ENCODE data around the gene FLACC1. TPM values are rescaled to one million over a fixed set of nuclear protein-coding genes. Genes with fewer than 3 reads are reported as not detected.

The FLACC1 gene
- total RNA-seq, 1 experiment from 2014 or later: 1.1 TPM

DNA sequence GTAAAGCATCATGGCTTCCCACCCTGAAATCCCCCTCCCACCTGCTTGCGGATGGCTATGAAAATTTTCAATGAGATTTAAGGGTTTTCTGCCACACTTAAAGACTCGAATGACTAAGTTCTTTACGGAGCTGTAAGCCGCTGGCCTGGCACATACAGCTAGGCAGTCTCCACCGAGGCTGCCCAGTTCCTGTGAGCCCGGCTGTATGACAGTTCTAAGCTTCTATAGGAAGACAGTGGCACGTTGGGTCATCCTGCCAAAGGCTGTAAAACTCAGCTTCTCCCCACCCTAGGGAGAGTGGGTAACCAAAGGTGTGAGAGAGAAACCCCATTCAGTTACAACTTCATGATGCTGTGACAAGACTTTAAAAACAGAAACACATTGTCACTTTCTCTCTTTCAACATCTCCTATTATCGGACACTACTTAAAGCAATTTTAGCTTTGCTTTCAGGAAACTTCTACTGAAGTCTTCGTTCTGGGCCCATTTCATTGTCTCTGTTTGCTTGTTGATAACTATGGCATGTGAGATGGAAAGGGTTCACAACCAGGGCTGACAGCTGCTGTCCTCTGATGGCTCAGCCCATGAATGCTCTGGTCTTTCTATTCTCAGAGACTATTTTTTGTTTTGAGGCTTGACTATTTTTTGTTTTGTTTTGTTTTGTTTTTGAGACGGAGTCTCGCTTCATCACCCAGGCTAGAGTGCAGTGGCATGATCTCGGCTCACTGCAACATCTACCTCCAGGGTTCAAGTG lies 89.7 kb downstream of the FLACC1 start:
- no peaks in the 10 kb centered on the region for H3K9me3 Mint-ChIP-seq (ENCODE audit: unreplicated experiment)
- H3K4me3 Mint-ChIP-seq (ENCODE audit: unreplicated experiment): no peak overlapping the region
- H3K4me1 Mint-ChIP-seq (ENCODE audit: insufficient read depth, unreplicated experiment): peaks cover 15% of the 10 kb centered on the region
- CTCF ChIA-PET: interaction anchor here (1.2 kb wide), 1 partner anchor 31 kb away, joined by 3 read pairs; no protein-coding TSS in a partner anchor
- no peak for DNase-seq (ENCODE audit: unreplicated experiment)
- no TSS peak for BruUV-seq (replicated peaks)
- POLR2A ChIA-PET: interaction anchor here (0.6 kb wide), 1 partner anchor 14 kb away, joined by 3 read pairs; no protein-coding TSS in a partner anchor
- TF ChIP-seq, protein P1, sequence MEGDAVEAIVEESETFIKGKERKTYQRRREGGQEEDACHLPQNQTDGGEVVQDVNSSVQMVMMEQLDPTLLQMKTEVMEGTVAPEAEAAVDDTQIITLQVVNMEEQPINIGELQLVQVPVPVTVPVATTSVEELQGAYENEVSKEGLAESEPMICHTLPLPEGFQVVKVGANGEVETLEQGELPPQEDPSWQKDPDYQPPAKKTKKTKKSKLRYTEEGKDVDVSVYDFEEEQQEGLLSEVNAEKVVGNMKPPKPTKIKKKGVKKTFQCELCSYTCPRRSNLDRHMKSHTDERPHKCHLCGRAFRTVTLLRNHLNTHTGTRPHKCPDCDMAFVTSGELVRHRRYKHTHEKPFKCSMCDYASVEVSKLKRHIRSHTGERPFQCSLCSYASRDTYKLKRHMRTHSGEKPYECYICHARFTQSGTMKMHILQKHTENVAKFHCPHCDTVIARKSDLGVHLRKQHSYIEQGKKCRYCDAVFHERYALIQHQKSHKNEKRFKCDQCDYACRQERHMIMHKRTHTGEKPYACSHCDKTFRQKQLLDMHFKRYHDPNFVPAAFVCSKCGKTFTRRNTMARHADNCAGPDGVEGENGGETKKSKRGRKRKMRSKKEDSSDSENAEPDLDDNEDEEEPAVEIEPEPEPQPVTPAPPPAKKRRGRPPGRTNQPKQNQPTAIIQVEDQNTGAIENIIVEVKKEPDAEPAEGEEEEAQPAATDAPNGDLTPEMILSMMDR (IDR thresholded peaks at IDR 0.05; ENCODE audit: unreplicated experiment): no peak
- no peaks in the 10 kb centered on the region for H3K27me3 Mint-ChIP-seq (ENCODE audit: insufficient read depth, unreplicated experiment)
- H3K27ac Mint-ChIP-seq (ENCODE audit: low read depth, unreplicated experiment): no peak overlapping the region
- H3K36me3 Mint-ChIP-seq (ENCODE audit: insufficient read depth, unreplicated experiment): peaks cover 52% of the 10 kb centered on the region
- intact Hi-C loops (cut with micrococcal nuclease): no loop called here

DNA sequence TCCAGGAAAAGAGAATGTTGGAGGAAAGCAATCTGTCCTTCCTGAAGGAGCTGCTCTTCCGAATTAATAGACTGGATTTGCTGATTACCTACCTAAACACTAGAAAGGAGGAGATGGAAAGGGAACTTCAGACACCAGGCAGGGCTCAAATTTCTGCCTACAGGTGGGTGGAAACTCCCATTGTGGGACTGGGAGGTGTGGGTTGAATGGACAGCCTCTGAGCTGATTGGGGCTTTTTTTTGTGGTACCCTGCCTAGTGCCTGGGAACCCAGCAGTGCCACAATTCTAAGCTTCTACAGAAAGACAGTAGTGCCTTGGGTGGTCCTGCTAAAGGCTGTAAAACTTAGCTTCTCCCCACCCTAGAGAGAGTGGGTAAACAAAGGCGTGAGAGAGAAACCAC lies 90.5 kb downstream of the FLACC1 start:
- no peaks in the 10 kb centered on the region for H3K27me3 Mint-ChIP-seq (ENCODE audit: insufficient read depth, unreplicated experiment)
- CTCF ChIA-PET: no interaction called here
- intact Hi-C loops (cut with micrococcal nuclease): no loop called here
- DNase-seq (ENCODE audit: unreplicated experiment): no peak
- H3K36me3 Mint-ChIP-seq (ENCODE audit: insufficient read depth, unreplicated experiment): peaks cover 48% of the 10 kb centered on the region
- BruUV-seq (replicated peaks): no TSS peak
- H3K27ac Mint-ChIP-seq (ENCODE audit: low read depth, unreplicated experiment): peak overlapping the region; percentile 54
- POLR2A ChIA-PET: interaction anchor here (0.5 to 0.7 kb wide), 2 partner anchors 271 to 371 kb away, joined by 3 to 4 read pairs; no protein-coding TSS in a partner anchor
- TF ChIP-seq, protein P1 (IDR thresholded peaks at IDR 0.05; ENCODE audit: unreplicated experiment): no peak
- no peaks in the 10 kb centered on the region for H3K9me3 Mint-ChIP-seq (ENCODE audit: unreplicated experiment)
- H3K4me3 Mint-ChIP-seq (ENCODE audit: unreplicated experiment): no peak overlapping the region
- H3K4me1 Mint-ChIP-seq (ENCODE audit: insufficient read depth, unreplicated experiment): peaks cover 20% of the 10 kb centered on the region

DNA sequence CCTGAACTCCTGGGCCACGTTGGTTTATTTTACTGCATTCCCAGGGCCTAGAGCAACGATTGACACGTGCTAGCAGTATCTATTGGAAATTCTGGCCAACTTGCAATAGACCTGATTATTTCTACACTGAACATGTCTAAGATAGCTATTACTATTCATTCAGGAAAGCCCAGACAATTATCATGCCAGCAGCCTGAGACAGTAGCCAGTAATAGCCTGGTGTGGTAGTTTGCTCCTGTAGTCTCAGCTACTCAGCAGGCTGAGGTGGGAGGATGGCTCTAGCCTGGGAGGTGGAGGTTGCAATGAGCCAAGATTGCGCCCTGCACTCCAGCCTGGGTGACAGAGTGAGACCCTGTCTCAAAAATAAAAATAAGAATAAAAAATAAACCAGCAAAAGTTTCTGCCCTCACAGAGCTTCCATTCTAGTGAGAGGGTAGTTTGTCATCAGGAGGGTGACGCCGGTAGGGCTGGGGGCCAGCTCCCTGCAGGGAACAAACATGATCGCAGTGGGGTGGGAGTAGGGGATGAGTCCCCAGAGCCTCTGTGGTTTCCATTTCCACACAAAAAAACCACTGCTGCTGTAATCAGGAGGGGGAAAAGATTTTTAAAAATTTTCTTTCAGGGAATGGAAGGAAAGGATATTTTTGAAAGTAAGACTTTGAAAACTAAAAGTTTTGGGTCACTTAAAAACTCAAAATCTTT lies 92.5 kb downstream of the FLACC1 start:
- DNase-seq (ENCODE audit: unreplicated experiment): no peak
- Mint-ChIP-seq H3K27ac (ENCODE audit: low read depth, unreplicated experiment) (no peak overlapping the region), H3K27me3 (ENCODE audit: insufficient read depth, unreplicated experiment) (no peaks in the 10 kb centered on the region), H3K4me3 (ENCODE audit: unreplicated experiment) (no peak overlapping the region), H3K4me1 (ENCODE audit: insufficient read depth, unreplicated experiment) (peaks cover 30% of the 10 kb centered on the region), H3K36me3 (ENCODE audit: insufficient read depth, unreplicated experiment) (peaks cover 30% of the 10 kb centered on the region), H3K9me3 (ENCODE audit: unreplicated experiment) (no peaks in the 10 kb centered on the region)
- intact Hi-C loops (cut with micrococcal nuclease): no loop called here
- TF ChIP-seq, protein P1 (IDR thresholded peaks at IDR 0.05; ENCODE audit: unreplicated experiment): no peak
- no TSS peak for BruUV-seq (replicated peaks)
- POLR2A ChIA-PET: interaction anchor here (0.6 to 0.7 kb wide), 2 partner anchors 187 to 378 kb away, joined by 3 read pairs; partner anchors contain the start of genes STRADB and TRAK2
- CTCF ChIA-PET: interaction anchor here (0.6 to 1.5 kb wide), 5 partner anchors 15 to 186 kb away, joined by 3 to 7 read pairs (median 6); no protein-coding TSS in a partner anchor

DNA sequence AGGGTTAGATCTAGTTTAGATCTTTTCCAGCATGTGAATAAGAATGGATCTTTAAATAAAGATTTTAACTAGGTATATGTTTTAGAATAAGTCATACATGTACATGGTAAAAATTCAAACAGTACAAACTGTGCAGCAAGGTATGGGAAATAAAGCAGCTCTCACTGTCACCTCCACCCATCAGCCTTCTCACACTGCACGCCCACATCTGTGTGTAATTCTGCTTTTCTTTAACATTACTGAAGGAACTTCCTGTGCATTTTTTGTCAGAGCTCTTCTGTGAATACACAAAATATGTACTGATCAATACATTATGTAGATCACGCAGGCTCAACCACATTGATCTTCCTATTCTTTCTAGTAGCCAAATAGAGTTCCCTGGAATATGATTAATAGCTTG lies 93.4 kb downstream of the FLACC1 start:
- Mint-ChIP-seq H3K36me3 (ENCODE audit: insufficient read depth, unreplicated experiment) (peaks cover 22% of the 10 kb centered on the region), H3K4me1 (ENCODE audit: insufficient read depth, unreplicated experiment) (peaks cover 30% of the 10 kb centered on the region), H3K27me3 (ENCODE audit: insufficient read depth, unreplicated experiment) (no peaks in the 10 kb centered on the region), H3K27ac (ENCODE audit: low read depth, unreplicated experiment) (no peak overlapping the region), H3K4me3 (ENCODE audit: unreplicated experiment) (no peak overlapping the region), H3K9me3 (ENCODE audit: unreplicated experiment) (no peaks in the 10 kb centered on the region)
- TF ChIP-seq, protein P1 (IDR thresholded peaks at IDR 0.05; ENCODE audit: unreplicated experiment): no peak
- DNase-seq (ENCODE audit: unreplicated experiment): no peak
- intact Hi-C loops (cut with micrococcal nuclease): no loop called here
- BruUV-seq (replicated peaks): no TSS peak
- ChIA-PET POLR2A (interaction anchor here (0.6 kb wide), 1 partner anchor 379 kb away, joined by 3 read pairs; no protein-coding TSS in a partner anchor), CTCF (no interaction called here)

All from MCF 10A (cell line).